ENCODE results near the gene MB21D2.

- TF ChIP-seq EZH2 (IDR thresholded peaks at IDR 0.05; ENCODE audit: insufficient read depth, low read length) (no peak), CTCF (IDR thresholded peaks at IDR 0.05; ENCODE audit: insufficient read depth, low read depth, low read length) (no peak)
Measured at GRCh38 chr3:192820161-192820560, 97.5 kb downstream of the MB21D2 start.
